Retinal pigment epithelial cell (primary cell): Measurements from ENCODE around the gene RUNX1.

Source experiments
- DNase-seq: peaks from one replicate; pipeline ENCODE4 v3.0.0-alpha.2; 2010; ENCODE audit warnings: low read depth
- H3K4me3 ChIP-seq: 2 replicates; pipeline ENCODE4 v1.5.1; 2011; ENCODE audit warnings: mild to moderate bottlenecking, low read length, control low read depth, moderate library complexity
- TF ChIP-seq, protein P1 (sequence below): conservative IDR thresholded peaks from 2 replicates; pipeline ENCODE4 v1.5.1; 2011; ENCODE audit warnings: low read depth, low read length, control low read depth, inconsistent platforms

The RUNX1 gene

DNA sequence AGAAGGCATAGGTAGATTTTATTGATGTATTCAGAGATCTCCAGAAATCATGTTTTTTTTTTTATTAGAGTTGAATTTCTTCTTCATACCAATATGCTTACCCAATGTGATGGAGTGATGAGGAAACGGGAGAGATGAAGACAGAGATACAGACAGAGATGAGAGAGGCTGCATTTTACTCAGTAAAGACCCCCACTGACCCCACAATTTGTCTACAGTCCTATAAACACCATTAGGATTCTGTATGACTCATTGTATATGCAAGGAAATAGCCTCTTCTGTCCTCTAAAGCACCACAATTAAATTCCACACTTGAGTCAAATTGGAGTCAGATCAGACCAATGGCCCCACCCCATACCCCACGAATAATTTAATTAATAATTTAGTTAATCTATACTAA is 44.0 kb downstream of the RUNX1 start:
- no peak for DNase-seq
- TF ChIP-seq, protein P1, sequence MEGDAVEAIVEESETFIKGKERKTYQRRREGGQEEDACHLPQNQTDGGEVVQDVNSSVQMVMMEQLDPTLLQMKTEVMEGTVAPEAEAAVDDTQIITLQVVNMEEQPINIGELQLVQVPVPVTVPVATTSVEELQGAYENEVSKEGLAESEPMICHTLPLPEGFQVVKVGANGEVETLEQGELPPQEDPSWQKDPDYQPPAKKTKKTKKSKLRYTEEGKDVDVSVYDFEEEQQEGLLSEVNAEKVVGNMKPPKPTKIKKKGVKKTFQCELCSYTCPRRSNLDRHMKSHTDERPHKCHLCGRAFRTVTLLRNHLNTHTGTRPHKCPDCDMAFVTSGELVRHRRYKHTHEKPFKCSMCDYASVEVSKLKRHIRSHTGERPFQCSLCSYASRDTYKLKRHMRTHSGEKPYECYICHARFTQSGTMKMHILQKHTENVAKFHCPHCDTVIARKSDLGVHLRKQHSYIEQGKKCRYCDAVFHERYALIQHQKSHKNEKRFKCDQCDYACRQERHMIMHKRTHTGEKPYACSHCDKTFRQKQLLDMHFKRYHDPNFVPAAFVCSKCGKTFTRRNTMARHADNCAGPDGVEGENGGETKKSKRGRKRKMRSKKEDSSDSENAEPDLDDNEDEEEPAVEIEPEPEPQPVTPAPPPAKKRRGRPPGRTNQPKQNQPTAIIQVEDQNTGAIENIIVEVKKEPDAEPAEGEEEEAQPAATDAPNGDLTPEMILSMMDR = no peak

GRCh38 chr21:35004314-35004713 is 44.8 kb downstream of the RUNX1 start:
- TF ChIP-seq, protein P1 = no peak
- no peak for DNase-seq
- H3K4me3 ChIP-seq = no peak overlapping the region

More for the DNA sequence above, 44.0 kb downstream of the RUNX1 start:
- H3K4me3 ChIP-seq = no peak overlapping the region

DNA sequence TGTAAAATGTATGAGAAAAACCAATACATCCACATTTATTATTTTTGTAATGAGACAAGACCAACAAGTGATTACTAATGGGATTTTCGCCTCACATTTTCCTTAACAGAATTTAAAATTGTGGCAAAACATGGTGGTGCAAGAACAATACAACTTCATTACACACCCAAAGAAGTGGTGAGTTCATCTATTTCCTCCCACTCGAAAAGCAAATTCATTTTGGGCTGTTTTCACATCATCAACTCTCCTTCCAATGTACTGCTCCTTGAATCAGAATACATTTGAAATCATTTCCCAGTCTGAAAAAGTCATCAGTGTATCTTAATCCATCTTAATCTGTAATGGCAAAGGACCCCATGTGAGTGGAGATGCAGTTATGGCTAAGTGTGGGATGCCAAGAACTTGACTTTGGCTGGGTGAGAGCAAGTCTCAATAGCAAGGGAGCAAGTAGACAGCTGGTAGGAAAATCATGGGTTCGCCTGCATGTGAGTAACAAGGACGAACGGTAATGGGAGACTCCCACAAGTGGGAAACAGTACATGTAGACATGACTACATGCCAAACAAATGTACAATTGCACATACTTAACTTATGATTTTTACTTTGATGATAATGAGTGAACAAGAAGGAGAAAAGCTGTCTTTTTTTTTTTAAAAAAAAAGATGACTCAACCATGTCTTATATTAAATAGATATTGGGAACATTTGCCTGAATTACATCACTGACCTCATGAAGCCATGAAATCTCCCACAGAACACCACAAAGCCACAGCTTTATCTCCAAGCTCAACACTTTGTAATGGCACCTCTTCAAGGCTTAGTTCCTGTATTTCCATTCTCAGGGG is 46.0 kb downstream of the RUNX1 start:
- DNase-seq = no peak
- TF ChIP-seq, protein P1 = no peak
- no peak overlapping the region for H3K4me3 ChIP-seq

GRCh38 chr21:34999397-34999941 is 49.6 kb downstream of the RUNX1 start:
- DNase-seq = no peak
- TF ChIP-seq, protein P1 = no peak
- H3K4me3 ChIP-seq = no peak overlapping the region

DNA sequence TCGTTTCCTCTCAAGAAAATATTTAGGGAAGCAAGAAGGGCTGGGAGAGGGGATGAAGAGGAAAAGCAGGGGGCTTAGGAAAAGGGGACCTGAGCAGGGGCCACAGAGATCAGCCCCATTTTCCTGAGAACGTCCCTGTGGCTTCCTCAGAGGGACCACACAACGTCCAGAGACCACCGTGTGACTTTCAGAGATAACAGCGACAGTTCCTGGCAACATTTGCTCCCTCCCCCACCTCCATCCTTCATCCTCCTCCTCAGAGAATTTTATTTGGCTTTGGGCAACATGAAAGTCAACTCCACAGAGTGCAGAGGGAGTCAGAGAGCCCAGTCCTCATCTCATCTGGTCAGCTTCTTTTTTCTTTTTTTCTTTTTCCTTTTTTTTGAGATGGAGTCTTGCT is 50.9 kb downstream of the RUNX1 start:
- TF ChIP-seq, protein P1 = no peak
- no peak for DNase-seq
- H3K4me3 ChIP-seq = no peak overlapping the region

- H3K4me3 ChIP-seq = no peak overlapping the region
- TF ChIP-seq, protein P1 = no peak
- DNase-seq = no peak
These were observed 51.8 kb downstream of the RUNX1 start for GRCh38 chr21:34997294-34997693.
